Astrocyte of the spinal cord (primary cell): ENCODE results near the gene MRC2.

Source experiments
- DNase-seq: peaks from one replicate; pipeline ENCODE4 v3.0.0; 2011; ENCODE audit warnings: low read depth, low spot score
- H3K4me3 ChIP-seq: 2 replicates; pipeline ENCODE4 v1.5.1; 2011; ENCODE audit warnings: low read depth, mild to moderate bottlenecking, low read length, moderate library complexity
- CTCF ChIP-seq: IDR thresholded peaks from 2 replicates; pipeline ENCODE4 v1.5.1; 2012; ENCODE audit warnings: low read depth, mild to moderate bottlenecking, low read length, inconsistent platforms
- in situ Hi-C: cut with HindIII; loops from 2 replicates; pipeline ENCODE4 v1.10.0; 2017; ENCODE audit warnings: low sequenced_read_pairs

MRC2 gene

GRCh38 chr17:62629556-62630364, 2.3 kb downstream of the MRC2 start:
- peak overlapping the region; percentile 78 for H3K4me3 ChIP-seq
- no peak for DNase-seq
- TF ChIP-seq CTCF, result no peak
- in situ Hi-C loops, result no loop called here

DNA sequence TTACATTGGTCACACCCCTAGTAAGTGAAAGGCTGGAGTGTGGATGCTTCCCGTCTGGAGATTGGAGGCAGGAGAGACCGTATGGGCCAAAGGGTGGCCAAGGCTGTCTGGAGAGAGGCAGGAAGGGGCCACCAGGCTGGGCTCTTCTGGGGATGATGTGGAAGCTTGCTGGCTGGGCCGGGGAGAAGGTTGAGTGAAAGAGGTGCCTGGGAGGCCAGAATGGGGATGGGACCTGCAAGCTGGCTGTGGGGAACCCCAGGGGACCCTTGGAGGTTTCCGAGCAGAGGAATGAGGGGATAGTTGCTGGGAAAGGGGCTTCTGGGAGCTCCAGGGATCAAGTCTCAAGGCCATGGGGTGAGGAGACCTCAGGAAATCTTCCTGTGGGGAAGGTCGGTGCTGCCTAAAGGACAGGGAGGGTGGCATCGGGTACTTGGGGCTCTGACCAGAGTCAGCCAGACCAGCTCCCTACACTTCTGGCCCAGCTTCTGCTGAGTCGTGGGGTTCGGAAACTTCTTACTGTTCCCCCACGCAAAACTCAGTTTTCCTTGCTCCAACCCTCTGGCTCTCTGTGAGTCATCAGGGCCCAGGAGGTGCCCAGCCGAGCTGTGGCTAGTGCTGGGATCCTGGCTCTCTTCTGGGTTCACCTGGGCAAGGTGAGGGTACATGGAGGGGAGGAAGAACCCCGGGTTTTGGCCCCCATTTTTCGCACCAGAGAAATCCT, 3.1 kb downstream of the MRC2 start:
- DNase-seq, result no peak
- H3K4me3 ChIP-seq, result peak overlapping the region; percentile 78
- TF ChIP-seq CTCF, result no peak
- in situ Hi-C loops, result no loop called here

DNA sequence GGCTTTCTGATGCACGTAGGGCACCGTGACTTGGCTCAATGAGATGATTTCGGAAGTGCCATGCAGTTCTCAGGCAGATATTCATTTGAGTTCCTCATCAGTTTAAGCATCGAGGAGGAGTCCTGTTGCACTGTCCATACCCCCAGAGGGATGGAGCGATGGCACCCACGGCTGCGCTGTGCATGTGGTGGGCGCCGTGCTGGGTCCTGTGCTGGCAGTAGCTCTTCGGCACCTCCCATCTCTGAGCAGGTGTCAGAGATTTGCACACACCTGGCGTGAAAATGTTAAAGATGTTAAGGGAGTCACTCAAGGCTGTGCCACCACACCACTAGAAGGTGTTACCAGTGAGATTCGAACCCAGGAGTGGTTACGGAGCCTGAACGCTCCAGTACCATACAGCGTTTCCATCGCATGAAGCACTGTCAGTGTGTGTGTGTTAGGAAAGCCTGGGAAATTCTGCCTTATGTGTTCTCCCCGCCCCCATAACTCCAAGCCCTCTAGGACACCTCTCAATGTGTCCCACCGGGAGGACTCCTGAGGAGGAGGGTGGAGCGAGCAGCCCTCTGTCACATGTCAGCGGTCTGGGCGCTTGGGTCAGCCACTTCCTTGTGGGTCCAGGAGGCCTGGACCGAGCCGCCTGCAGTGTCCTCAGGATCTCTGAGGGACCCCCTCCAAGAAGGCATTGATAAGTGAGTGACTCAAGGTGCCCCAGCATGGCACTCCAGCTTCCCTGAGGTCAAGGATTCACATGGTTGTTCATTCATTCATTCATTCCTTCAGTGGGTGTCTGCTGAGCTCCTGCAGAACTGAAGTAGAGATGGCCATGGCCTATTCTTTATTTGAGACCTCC, 3.8 kb downstream of the MRC2 start:
- TF ChIP-seq CTCF, result no peak
- no peak for DNase-seq
- in situ Hi-C loops, result no loop called here
- H3K4me3 ChIP-seq, result no peak overlapping the region

DNA sequence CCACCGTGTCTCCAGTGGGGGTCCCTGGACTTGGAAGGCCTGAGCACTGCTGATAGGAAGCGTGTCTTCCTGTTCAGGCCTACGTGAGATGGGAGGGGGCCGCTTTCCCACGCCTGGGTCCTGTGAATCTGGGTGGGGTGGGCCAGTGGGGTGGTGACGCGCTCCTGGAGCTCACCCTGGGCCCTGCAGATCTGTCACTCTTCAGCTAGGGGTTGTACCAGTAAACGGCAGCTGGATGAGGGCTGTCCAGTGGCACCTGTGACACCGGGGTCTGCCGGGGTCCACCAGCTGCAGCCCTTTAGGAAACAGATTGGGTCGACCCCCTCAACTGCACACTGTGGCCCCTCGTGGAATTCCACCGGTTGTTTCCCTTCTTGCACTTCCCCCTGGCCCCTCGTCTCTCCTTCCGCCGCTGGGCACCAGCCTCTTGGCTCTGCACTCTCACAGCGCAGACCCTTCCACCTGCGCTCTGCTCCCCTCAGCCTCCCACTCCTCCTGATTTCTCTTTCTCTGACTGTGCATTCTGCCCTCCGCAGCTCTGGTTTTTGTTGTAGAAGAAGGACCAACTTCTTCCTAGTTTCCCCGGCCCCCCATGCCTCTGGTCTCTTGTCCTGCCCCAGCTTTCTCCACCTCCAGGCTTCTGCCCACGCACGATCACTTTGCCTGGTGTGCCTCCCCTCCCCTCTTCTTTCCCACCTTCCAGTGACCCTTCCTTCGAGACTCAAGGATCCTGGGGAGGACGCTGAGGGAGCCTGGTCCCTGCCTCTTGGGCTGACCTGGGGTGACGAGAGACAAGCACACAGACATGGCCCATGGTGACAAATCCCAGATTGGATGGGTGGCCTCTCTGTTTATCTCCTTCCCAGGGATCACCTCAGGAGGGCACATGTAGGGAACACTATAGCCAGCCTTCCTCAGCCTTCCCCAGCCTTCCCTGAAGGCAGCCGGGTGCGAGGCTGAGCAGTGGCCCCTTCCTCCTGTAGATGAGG, 4.8 kb downstream of the MRC2 start:
- no peak for DNase-seq
- no peak for TF ChIP-seq CTCF
- no peak overlapping the region for H3K4me3 ChIP-seq
- in situ Hi-C loops, result no loop called here

DNA sequence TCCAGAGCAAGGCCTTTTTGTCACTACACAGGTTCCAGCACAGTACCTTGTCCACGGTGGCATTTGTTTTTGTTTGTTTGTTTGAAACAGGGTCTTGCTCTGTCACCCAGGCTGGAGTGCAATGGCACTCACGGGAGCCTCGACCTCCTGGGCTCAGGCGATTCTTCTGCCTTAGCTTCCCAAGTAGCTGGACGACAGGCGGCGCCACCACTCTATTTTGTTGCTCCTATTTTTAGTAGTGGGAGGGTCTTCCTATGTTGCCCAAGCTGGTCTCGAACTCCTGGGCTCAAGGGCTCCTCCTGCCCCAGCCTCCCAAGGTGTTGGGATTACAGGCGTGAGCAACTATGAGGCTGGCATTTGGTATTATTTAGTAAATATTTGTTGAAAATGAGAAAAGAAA, 10.3 kb downstream of the MRC2 start:
- TF ChIP-seq CTCF, result no peak
- in situ Hi-C loops, result no loop called here
- DNase-seq, result no peak
- no peak overlapping the region for H3K4me3 ChIP-seq

- no peak for DNase-seq
- no peak overlapping the region for H3K4me3 ChIP-seq
- no peak for TF ChIP-seq CTCF
- in situ Hi-C loops, result no loop called here
Observed at GRCh38 chr17:62641153-62641552, 13.7 kb downstream of the MRC2 start.
